Thyroid gland (tissue), 4 donors: Measurements from ENCODE around the gene SMARCC2. TPM values are rescaled to one million over a fixed set of nuclear protein-coding genes. Genes with fewer than 3 reads are reported as not detected.
"Not testable (repeated sequence)": the region's sequence is repeated elsewhere in the genome, so short reads cannot be mapped to it uniquely, and the experiment has no call there.

Experiments used
- DNase-seq, 2 donors: peaks; one replicate each; pipeline ENCODE4 v3.0.0-alpha.2; 2019
- H3K27ac ChIP-seq, 3 donors: fragments of 200-600 bp; sonication (generic); 1 replicate in 2 of 3; 2 replicates in 1 of 3; pipeline ENCODE4 v1.5.1; 2016 to 2019; ENCODE audit warnings: mild to moderate bottlenecking in 1 of 3, moderate library complexity in 1 of 3
- H3K27me3 ChIP-seq: fragments of 200-600 bp; sonication (generic); one replicate; pipeline ENCODE4 v1.5.1; 2019
- H3K36me3 ChIP-seq, 2 donors: fragments of 200-600 bp; sonication (generic); one replicate each; pipeline ENCODE4 v1.5.1; 2016 to 2019
- H3K4me1 ChIP-seq, 2 donors: fragments of 200-600 bp; sonication (generic); one replicate each; pipeline ENCODE4 v1.5.1; 2017 to 2019
- H3K4me3 ChIP-seq, 3 donors: fragments of 200-600 bp; sonication (generic); replicated peaks in 1 of 3; 1 replicate in 2 of 3; 2 replicates in 1 of 3; pipeline ENCODE4 v1.5.1; 2016; ENCODE audit warnings: mild to moderate bottlenecking in 1 of 3
- H3K9me3 ChIP-seq: fragments of 200-600 bp; sonication (generic); one replicate; pipeline ENCODE4 v1.5.1; 2017
- CTCF ChIP-seq, 6 experiments: fragments of 200-600 bp in 3 of 6; fragments of 450-650 bp in 3 of 6; sonication (generic) in 3 of 6; IDR thresholded peaks; one replicate each; pipeline ENCODE4 v1.5.1; 2016 to 2019; ENCODE audit warnings: antibody characterized with exemption in 6 of 6, mild to moderate bottlenecking in 2 of 6, inconsistent platforms in 1 of 6, moderate library complexity in 1 of 6
- POLR2A ChIP-seq, 2 donors: fragments of 450-650 bp; IDR thresholded peaks; one replicate each; pipeline ENCODE4 v1.6.1; 2017; ENCODE audit warnings: antibody characterized with exemption in 2 of 2, mild to moderate bottlenecking in 2 of 2, moderate library complexity in 1 of 2
- WGBS, 2 donors: methylation state at CpG; one replicate each; pipeline ENCODE4 v1.1.5; 2017; 5-methylcytosine and 5-hydroxymethylcytosine counted together
- intact Hi-C: fragments of 100-400 bp; cut with DNase I; formaldehyde crosslinking; loops from one replicate; pipeline ENCODE4 v1.15.1; 2023
- total RNA-seq, 4 donors: library from RNA; depleted of rRNA; stranded (reverse); fragments of >200 nt; gene quantifications; one replicate each; pipeline ENCODE4 v1.2.3, GENCODE V29; 2016

Gene SMARCC2
- total RNA-seq, 4 donors from 2014 or later: 76.5 to 101 (median 83.0) TPM

GRCh38 chr12:56120158-56120846 lies 69.0 kb downstream of the SMARCC2 start:
- WGBS, 2 donors: 92 to 94% methylated on average over 17 of the region's 17 CpGs
- Histone ChIP-seq H3K27ac (peak overlapping the region in 1 of 3 donors; percentile 54), H3K36me3 (peaks cover 11 to 12% of the 10 kb centered on the region in 2 donors), H3K9me3 (no peaks in the 10 kb centered on the region), H3K4me1 (peaks cover 27 to 31% of the 10 kb centered on the region in 2 donors), H3K4me3 (no peak overlapping the region), H3K27me3 (no peaks in the 10 kb centered on the region)
- TF ChIP-seq CTCF (IDR thresholded peaks at IDR 0.05) (no peak), POLR2A (IDR thresholded peaks at IDR 0.05) (no peak)
- intact Hi-C loops: loop anchor here (2.0 to 10.0 kb wide), 3 partner anchors 68 to 344 kb away; partner anchors contain the start of genes NABP2, RNF41, SMARCC2 and SPRYD4
- no peak for DNase-seq

- H3K4me3 ChIP-seq: peak overlapping the region in 1 of 3 donors; percentile 83
- peaks cover 11 to 12% of the 10 kb centered on the region in 2 donors for H3K36me3 ChIP-seq
- TF ChIP-seq POLR2A (IDR thresholded peaks at IDR 0.05) (no peak), CTCF (IDR thresholded peaks at IDR 0.05) (peak; percentile 66 to 96 (median 90))
- intact Hi-C loops: no loop called here
- H3K27ac ChIP-seq: peak overlapping the region in 2 of 3 donors; percentile 87 to 94
- peaks cover 18 to 22% of the 10 kb centered on the region in 2 donors for H3K4me1 ChIP-seq
- H3K27me3 ChIP-seq: no peaks in the 10 kb centered on the region
- WGBS, 2 donors: 0% methylated on average over 2 of the region's 2 CpGs
- peak; percentile 82 to 85 for DNase-seq
- H3K9me3 ChIP-seq: no peaks in the 10 kb centered on the region
Measured at GRCh38 chr12:56119361-56119796, 69.9 kb downstream of the SMARCC2 start.

GRCh38 chr12:56118688-56119357 lies 70.5 kb downstream of the SMARCC2 start:
- peak overlapping the region; percentile 77 to 94 (median 87) for H3K27ac ChIP-seq
- DNase-seq: peak in 1 of 2 donors; percentile 8
- 8 to 9% methylated on average over 13 of the region's 13 CpGs for WGBS, 2 donors
- TF ChIP-seq POLR2A (IDR thresholded peaks at IDR 0.05): no peak
- TF ChIP-seq CTCF (IDR thresholded peaks at IDR 0.05): no peak
- H3K27me3 ChIP-seq: no peaks in the 10 kb centered on the region
- no peaks in the 10 kb centered on the region for H3K9me3 ChIP-seq
- peaks cover 14 to 19% of the 10 kb centered on the region in 2 donors for H3K4me1 ChIP-seq
- H3K36me3 ChIP-seq: peaks cover 11 to 12% of the 10 kb centered on the region in 2 donors
- intact Hi-C loops: no loop called here
- H3K4me3 ChIP-seq: peak overlapping the region; percentile 56 to 83 (median 61)

- intact Hi-C loops: no loop called here
- peak; percentile 99 for DNase-seq
- Histone ChIP-seq H3K4me3 (peak within 1 kb of the TSS; percentile 56 to 83 (median 61)), H3K27ac (peak within 1 kb of the TSS; percentile 88 to 94 (median 92)), H3K27me3 (no peaks in the 10 kb centered on the region), H3K9me3 (no peaks in the 10 kb centered on the region), H3K4me1 (peaks cover 14 to 19% of the 10 kb centered on the region in 2 donors), H3K36me3 (peaks cover 12 to 17% of the 10 kb centered on the region in 2 donors)
- WGBS, 2 donors: 1 to 3% methylated on average over 29 to 30 of the region's 61 CpGs
- TF ChIP-seq CTCF (IDR thresholded peaks at IDR 0.05): peak in 4 of 6 experiments; percentile 36 to 57 (median 41)
- TF ChIP-seq POLR2A (IDR thresholded peaks at IDR 0.05): peak; percentile 72 to 95
Measured at GRCh38 chr12:56117778-56118687, 71.2 kb downstream of the SMARCC2 start, which contains the start of gene ZC3H10. Gene ZC3H10 (plus strand): TSS chr12:56118266. CDS start chr12:56120563, 2,297 bp downstream.

GRCh38 chr12:56117082-56117706 lies 72.1 kb downstream of the SMARCC2 start:
- H3K9me3 ChIP-seq, H3K27me3 ChIP-seq, intact Hi-C loops: not testable (repeated sequence)
- WGBS, 2 donors: 2% methylated on average over 13 to 15 of the region's 16 CpGs
- peak; percentile 13 to 14 for DNase-seq
- Histone ChIP-seq H3K27ac (peak overlapping the region; percentile 88 to 93 (median 92)), H3K4me1 (peaks cover 14 to 19% of the 10 kb centered on the region in 2 donors), H3K4me3 (peak overlapping the region; percentile 11 to 83 (median 48)), H3K36me3 (peaks cover 14 to 25% of the 10 kb centered on the region in 2 donors)
